Erythroblast (primary cell): ENCODE data around the gene FUCA2.

ENCODE experiments used
- GATA1 ChIP-seq: IDR thresholded peaks from 2 replicates; pipeline ENCODE4 v1.6.1; 2011; ENCODE audit warnings: low read depth, mild to moderate bottlenecking, control low read depth, low read length, moderate library complexity
- POLR2A ChIP-seq: IDR thresholded peaks from 2 replicates; pipeline ENCODE4 v1.6.1; 2011; ENCODE audit warnings: mild to moderate bottlenecking, low read length

DNA sequence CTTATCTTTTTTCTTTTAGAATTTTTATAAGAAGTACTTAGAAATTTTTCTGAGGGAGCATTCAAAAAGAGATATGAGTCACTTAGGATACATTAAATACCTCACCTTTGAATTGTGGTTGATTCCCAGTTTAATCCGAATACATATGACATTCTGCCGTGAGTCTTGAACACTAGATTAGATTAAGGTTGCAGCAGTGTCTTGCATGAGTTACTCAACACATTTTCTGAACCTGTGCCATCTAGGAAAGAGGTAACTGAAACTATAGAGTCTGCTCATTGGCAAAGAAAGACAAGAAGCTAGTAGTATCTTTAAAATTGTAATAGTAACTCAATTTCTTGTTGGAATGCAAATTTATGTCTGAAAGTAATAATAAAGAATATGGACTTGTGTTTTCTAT lies 46.0 kb downstream of the FUCA2 start:
- TF ChIP-seq POLR2A (no peak), GATA1 (no peak)
